Kidney epithelial cell (primary cell): ENCODE data around the gene SIGLEC9. TPM values are rescaled to one million over a fixed set of nuclear protein-coding genes. Genes with fewer than 3 reads are reported as not detected.

Experiments
- DNase-seq: peaks from one replicate; pipeline ENCODE4 v3.0.0-alpha.2; 2010; ENCODE audit warnings: low read depth
- H3K27me3 ChIP-seq: 2 replicates; pipeline ENCODE4 v1.6.0; 2011; ENCODE audit warnings: low read length; ENCODE audit not compliant: control insufficient read depth, insufficient read depth
- H3K36me3 ChIP-seq: 2 replicates; pipeline ENCODE4 v1.5.1; 2011; ENCODE audit warnings: low read length; ENCODE audit not compliant: control insufficient read depth, insufficient read depth
- H3K4me3 ChIP-seq: 2 replicates; pipeline ENCODE4 v1.5.1; 2011; ENCODE audit warnings: low read depth, mild to moderate bottlenecking, control low read depth, low read length
- total RNA-seq: library from RNA; depleted of rRNA; stranded (reverse); fragments of >200 nt; gene quantifications from 2 replicates; pipeline ENCODE4 v1.2.3, GENCODE V29; 2015
- TF ChIP-seq, protein P1 (sequence below): IDR thresholded peaks from 2 replicates; pipeline ENCODE4 v1.5.1; 2011; ENCODE audit warnings: mild to moderate bottlenecking, moderate library complexity, low read length, control low read depth, inconsistent platforms; ENCODE audit not compliant: insufficient read depth, poor library complexity, severe bottlenecking

SIGLEC9 gene
- total RNA-seq, 1 donor from 2014 or later = 0.13 TPM

DNA sequence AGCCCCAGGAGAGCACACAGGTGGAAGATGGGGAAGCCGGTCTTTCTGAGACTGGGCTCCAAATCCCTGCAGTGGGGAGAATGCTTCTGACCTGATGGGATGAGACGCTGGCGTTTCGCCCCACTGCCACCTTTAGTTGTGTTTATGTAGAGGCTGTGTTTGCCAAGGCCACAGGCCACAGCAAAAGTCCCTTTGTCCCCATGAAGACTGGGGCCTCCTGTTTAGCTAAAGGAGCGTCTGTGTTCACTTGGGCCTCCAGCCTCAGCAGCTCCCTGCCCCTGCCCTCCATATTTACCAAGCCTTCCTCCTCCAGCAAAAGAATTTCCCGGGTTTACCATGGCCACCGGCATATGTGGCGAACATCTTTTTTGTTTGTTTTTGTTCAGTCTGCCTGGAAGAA is 31.6 kb upstream of the SIGLEC9 start:
- Histone ChIP-seq H3K4me3 (no peak overlapping the region), H3K27me3 (no peaks in the 10 kb centered on the region), H3K36me3 (peaks cover 2% of the 10 kb centered on the region)
- no peak for DNase-seq
- TF ChIP-seq, protein P1, sequence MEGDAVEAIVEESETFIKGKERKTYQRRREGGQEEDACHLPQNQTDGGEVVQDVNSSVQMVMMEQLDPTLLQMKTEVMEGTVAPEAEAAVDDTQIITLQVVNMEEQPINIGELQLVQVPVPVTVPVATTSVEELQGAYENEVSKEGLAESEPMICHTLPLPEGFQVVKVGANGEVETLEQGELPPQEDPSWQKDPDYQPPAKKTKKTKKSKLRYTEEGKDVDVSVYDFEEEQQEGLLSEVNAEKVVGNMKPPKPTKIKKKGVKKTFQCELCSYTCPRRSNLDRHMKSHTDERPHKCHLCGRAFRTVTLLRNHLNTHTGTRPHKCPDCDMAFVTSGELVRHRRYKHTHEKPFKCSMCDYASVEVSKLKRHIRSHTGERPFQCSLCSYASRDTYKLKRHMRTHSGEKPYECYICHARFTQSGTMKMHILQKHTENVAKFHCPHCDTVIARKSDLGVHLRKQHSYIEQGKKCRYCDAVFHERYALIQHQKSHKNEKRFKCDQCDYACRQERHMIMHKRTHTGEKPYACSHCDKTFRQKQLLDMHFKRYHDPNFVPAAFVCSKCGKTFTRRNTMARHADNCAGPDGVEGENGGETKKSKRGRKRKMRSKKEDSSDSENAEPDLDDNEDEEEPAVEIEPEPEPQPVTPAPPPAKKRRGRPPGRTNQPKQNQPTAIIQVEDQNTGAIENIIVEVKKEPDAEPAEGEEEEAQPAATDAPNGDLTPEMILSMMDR = no peak

DNA sequence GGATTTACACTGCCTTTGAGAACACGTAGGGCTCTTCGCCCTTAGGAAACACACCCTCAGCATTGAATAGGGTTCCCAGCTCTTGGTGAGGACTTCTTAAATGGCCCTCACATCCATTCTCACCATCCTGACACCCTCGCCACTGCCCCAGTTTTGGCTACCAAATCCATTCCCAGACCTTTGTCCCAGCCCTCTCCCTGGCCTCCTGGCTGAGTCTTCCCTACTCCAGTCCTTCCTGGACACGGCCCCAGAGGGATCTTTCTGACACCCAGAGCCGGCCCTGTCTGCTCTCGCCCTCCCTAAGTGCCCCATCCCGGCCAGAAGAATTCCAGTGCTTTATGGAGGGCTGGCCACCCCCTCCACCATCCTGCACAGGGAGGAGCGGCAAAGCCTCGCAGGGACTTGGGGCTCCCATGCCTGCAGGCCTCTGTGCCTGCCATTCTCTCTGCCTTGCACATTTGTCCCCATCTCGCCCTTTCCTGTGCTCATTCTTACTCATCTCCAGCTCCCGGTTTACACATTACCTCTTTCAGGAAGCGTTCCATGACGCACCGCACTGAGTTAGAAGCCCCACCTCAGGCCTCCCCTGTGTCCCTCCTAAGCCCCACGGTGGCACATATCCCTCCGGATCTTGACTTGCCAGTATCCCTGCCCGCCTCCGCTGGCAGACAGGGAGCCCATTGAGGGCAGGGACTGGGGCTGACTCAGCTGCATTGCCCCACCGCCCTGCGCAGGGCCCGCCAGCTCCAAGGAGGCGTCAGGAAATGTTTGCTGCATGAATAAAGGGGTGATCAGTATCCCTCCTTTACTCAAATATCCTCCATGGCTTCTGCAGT is 31.0 kb upstream of the SIGLEC9 start:
- no peak for DNase-seq
- H3K36me3 ChIP-seq = peaks cover 2% of the 10 kb centered on the region
- TF ChIP-seq, protein P1 = no peak
- no peak overlapping the region for H3K4me3 ChIP-seq
- no peaks in the 10 kb centered on the region for H3K27me3 ChIP-seq

DNA sequence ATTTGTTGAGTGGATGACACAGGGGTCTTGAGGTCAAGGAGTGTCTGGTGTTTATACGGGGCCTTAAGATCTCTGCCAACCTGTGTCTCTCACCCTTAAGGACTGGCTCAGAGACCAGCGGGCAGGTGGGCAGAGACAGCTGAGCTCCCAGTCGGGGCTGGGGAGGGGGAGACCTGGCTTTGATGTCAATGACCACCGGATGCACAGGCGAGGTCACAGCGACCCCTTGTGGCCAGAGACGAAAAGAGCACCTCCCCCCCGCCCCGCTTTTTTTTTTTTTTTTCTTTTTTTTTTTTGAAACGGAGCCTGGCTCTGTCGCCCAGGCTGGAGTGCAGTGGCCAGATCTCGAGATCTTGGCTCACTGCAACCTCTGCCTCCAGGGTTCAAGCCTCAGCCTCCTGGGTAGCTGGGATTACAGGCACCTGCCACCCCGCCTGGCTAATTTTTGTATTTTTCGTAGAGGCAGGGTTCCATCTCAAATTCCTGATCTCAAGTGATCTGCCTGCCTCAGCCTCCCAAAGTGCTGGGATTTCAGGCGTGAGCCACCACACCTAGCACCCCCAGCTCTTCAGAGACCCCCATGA is 29.9 kb upstream of the SIGLEC9 start:
- Histone ChIP-seq H3K4me3 (no peak overlapping the region), H3K27me3 (no peaks in the 10 kb centered on the region), H3K36me3 (peaks cover 2% of the 10 kb centered on the region)
- TF ChIP-seq, protein P1 = peak; percentile 82
- DNase-seq = no peak

DNA sequence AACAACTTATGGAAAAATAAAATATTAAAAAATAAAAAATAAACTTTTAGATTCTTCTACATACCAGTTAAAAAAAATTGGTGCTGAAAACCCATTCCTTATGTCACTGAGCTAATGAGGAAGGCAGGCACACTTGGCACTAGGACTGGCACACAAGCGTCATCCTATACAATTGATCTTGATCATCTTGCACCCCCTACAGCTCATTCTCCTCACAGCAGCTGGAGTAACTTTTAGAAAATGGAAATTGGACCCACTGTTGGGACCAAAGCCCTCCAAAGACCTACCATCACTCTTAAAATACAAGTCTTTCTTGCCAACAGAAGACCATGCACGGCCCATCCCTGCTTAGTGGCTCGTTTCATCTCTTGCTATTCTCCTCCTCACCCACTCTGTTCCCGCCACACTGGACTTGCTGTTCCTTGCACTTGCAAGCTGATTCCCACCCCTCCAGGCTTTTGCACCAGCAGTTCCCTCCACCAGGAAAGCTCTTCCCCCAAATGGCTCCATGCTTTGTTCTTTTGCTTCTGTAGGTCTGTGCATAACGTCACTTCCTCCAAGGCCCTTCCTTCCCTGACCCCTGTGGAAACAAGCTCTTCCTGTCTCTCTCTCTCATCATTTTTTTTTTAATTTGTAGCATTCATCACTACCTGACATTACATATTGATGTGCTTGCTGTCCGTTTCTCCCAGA is 28.1 kb upstream of the SIGLEC9 start:
- Histone ChIP-seq H3K4me3 (no peak overlapping the region), H3K36me3 (peaks cover 2% of the 10 kb centered on the region), H3K27me3 (no peaks in the 10 kb centered on the region)
- DNase-seq = no peak
- TF ChIP-seq, protein P1 = peak; percentile 17

DNA sequence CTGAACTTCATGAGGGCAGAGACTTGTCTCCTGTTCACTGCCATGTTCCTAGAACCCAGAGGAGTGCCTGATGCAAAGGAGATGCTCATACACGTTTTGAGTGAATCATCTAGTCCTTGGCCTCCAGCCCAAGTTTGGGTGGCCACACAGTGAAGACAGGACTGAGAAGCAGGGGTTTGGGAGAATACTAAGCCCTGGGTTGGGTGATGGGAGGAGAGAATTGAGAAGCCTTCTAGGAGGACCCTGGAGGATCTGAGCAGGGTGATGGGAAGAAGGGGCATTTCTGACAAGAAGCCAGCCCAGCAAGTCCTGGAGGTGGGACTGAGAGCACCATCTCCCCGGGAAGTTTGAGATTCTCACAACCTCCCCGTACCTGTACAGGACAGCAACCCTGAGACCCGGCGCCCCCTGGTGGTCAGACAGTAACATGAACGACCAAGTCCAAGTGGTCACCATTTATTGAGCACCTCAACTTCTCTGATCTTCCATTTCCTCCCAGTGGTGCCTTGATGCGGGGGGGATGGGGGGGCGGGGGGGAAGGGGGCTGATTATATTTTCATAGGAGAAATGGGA is 27.5 kb upstream of the SIGLEC9 start:
- H3K27me3 ChIP-seq = no peaks in the 10 kb centered on the region
- no peak overlapping the region for H3K4me3 ChIP-seq
- no peak for DNase-seq
- TF ChIP-seq, protein P1 = peak; percentile 74
- H3K36me3 ChIP-seq = peaks cover 2% of the 10 kb centered on the region
